Thyroid gland (tissue), 4 donors: ENCODE data around the gene ACTL6B.

Source experiments
- CTCF ChIP-seq, 6 experiments: fragments of 200-600 bp in 3 of 6; fragments of 450-650 bp in 3 of 6; sonication (generic) in 3 of 6; IDR thresholded peaks; one replicate each; pipeline ENCODE4 v1.5.1; 2016 to 2019; ENCODE audit warnings: antibody characterized with exemption in 6 of 6, mild to moderate bottlenecking in 2 of 6, inconsistent platforms in 1 of 6, moderate library complexity in 1 of 6
- POLR2A ChIP-seq, 2 donors: fragments of 450-650 bp; IDR thresholded peaks; one replicate each; pipeline ENCODE4 v1.6.1; 2017; ENCODE audit warnings: antibody characterized with exemption in 2 of 2, mild to moderate bottlenecking in 2 of 2, moderate library complexity in 1 of 2

GRCh38 chr7:100609958-100610357 lies 46.3 kb downstream of the ACTL6B start:
- TF ChIP-seq CTCF (IDR thresholded peaks at IDR 0.05) (no peak), POLR2A (IDR thresholded peaks at IDR 0.05) (no peak)
